GM21381 (cell line): ENCODE measurements around the gene ABCC3.

Experiments
- ATAC-seq: cut with Tn5 transposase; IDR thresholded peaks from one replicate; pipeline ENCODE4 v1.9.1; 2021; ENCODE audit warnings: mild to moderate bottlenecking, moderate library complexity; ENCODE audit not compliant: unreplicated experiment

The ABCC3 gene

GRCh38 chr17:50728881-50729765 is 94.4 kb downstream of the ABCC3 start:
- ATAC-seq = no peak

GRCh38 chr17:50731575-50732460 is 97.1 kb downstream of the ABCC3 start:
- no peak for ATAC-seq

- no peak for ATAC-seq
Measured at GRCh38 chr17:50735287-50735686, 100.6 kb downstream of the ABCC3 start.

GRCh38 chr17:50737118-50737698 is 102.5 kb downstream of the ABCC3 start:
- no peak for ATAC-seq

- no peak for ATAC-seq
Measured at GRCh38 chr17:50739098-50739497, 104.4 kb downstream of the ABCC3 start.
